NCI-H526 (cell line): Measurements from ENCODE around the gene CYP4A22.
A peak's percentile ranks its signal among the peaks of the same experiment; 100 is the strongest.
"Not testable (repeated sequence)": the region's sequence is repeated elsewhere in the genome, so short reads cannot be mapped to it uniquely, and the experiment has no call there.

Experiments used
- DNase-seq, 2 experiments: peaks; one replicate each; lab custom pipeline; 2025; lab: John Stamatoyannopoulos, UW

Gene CYP4A22

GRCh38 chr1:47156457-47156856 is 19.2 kb downstream of the CYP4A22 start:
- not testable (repeated sequence) for DNase-seq

- not testable (repeated sequence) for DNase-seq
These were observed 20.7 kb downstream of the CYP4A22 start for GRCh38 chr1:47157957-47158356.

- no peak for DNase-seq
These were observed 23.5 kb downstream of the CYP4A22 start for GRCh38 chr1:47160716-47161115.

- no peak for DNase-seq
These were observed 24.2 kb downstream of the CYP4A22 start for GRCh38 chr1:47161298-47162040.

- no peak for DNase-seq
These were observed 27.3 kb downstream of the CYP4A22 start for GRCh38 chr1:47164552-47164951.

- no peak for DNase-seq
These were observed 35.5 kb downstream of the CYP4A22 start for GRCh38 chr1:47172782-47173181.

- DNase-seq = no peak
These were observed 37.4 kb downstream of the CYP4A22 start for GRCh38 chr1:47174656-47175020.

- peak; percentile 41 to 74 for DNase-seq
These were observed 38.1 kb downstream of the CYP4A22 start for GRCh38 chr1:47175227-47175934.

- DNase-seq = no peak
These were observed 40.8 kb downstream of the CYP4A22 start for GRCh38 chr1:47178020-47178419.

- no peak for DNase-seq
These were observed 41.4 kb downstream of the CYP4A22 start for GRCh38 chr1:47178654-47179016.

GRCh38 chr1:47179017-47179987 is 42.1 kb downstream of the CYP4A22 start:
- DNase-seq = peak; percentile 89 to 95

- no peak for DNase-seq
These were observed 42.8 kb downstream of the CYP4A22 start for GRCh38 chr1:47179988-47180563.

GRCh38 chr1:47180603-47181094 is 43.4 kb downstream of the CYP4A22 start:
- DNase-seq = no peak

- no peak for DNase-seq
These were observed 44.1 kb downstream of the CYP4A22 start for GRCh38 chr1:47181095-47181954.

- no peak for DNase-seq
These were observed 44.9 kb downstream of the CYP4A22 start for GRCh38 chr1:47181955-47182675.

GRCh38 chr1:47182676-47183235 is 45.5 kb downstream of the CYP4A22 start:
- DNase-seq = no peak

GRCh38 chr1:47183308-47184089 is 46.3 kb downstream of the CYP4A22 start:
- DNase-seq = no peak

GRCh38 chr1:47184090-47184821 is 47.0 kb downstream of the CYP4A22 start:
- no peak for DNase-seq
